IMR-90 (cell line): Measurements from ENCODE around the gene CCDC51. TPM values are rescaled to one million over a fixed set of nuclear protein-coding genes. Genes with fewer than 3 reads are reported as not detected.

Source experiments
- ATAC-seq: fragments of 200-7000 bp; cut with Tn5 transposase; 2 replicates; pipeline ENCODE4 v1.9.1; 2020; ENCODE audit warnings: low read depth, mild to moderate bottlenecking, moderate library complexity
- BruUV-seq: library from RNA; stranded (reverse); fragments of 400-500 nt; replicated peaks from 2 replicates; lab custom pipeline; 2021; lab: Mats Ljungman, UMichigan
- CTCF ChIA-PET: fragments of 300-600 bp; formaldehyde crosslinking; extraction: SDS; loops from one replicate; lab custom pipeline; 2021; ENCODE audit warnings: antibody characterized with exemption; lab: Yijun Ruan, JAX
- POLR2A ChIA-PET: fragments of 300-600 bp; sonication (Branson Sonifier 250); formaldehyde crosslinking; loops from one replicate; lab custom pipeline; 2022; ENCODE audit warnings: antibody characterized with exemption; ENCODE audit not compliant: unreplicated experiment; lab: Charles Lee
- DNase-seq: peaks from one replicate; pipeline ENCODE4 v3.0.0; 2013
- H2AFZ ChIP-seq: replicated peaks from 2 replicates; pipeline ENCODE3; 2013; ENCODE audit warnings: low read length, mild to moderate bottlenecking; ENCODE audit not compliant: poor library complexity
- H2AK5ac ChIP-seq: 2 replicates; pipeline ENCODE4 v1.6.1; 2013; ENCODE audit warnings: low read depth, low read length, inconsistent platforms
- H2AK9ac ChIP-seq: replicated peaks from 2 replicates; pipeline ENCODE3; 2013; ENCODE audit warnings: mild to moderate bottlenecking, low read depth, low read length, moderate library complexity; ENCODE audit not compliant: poor library complexity
- H2BK120ac ChIP-seq: 2 replicates; pipeline ENCODE4 v1.6.1; 2013; ENCODE audit warnings: low read depth, low read length, inconsistent platforms
- H2BK15ac ChIP-seq: 3 replicates; pipeline ENCODE4 v1.6.1; 2013; ENCODE audit warnings: low read depth, low read length, inconsistent platforms
- H2BK20ac ChIP-seq: 2 replicates; pipeline ENCODE4 v1.6.1; 2013; ENCODE audit warnings: low read depth, mild to moderate bottlenecking, inconsistent platforms, low read length, moderate library complexity
- H2BK5ac ChIP-seq: 2 replicates; pipeline ENCODE4 v1.6.1; 2013; ENCODE audit warnings: mild to moderate bottlenecking, low read depth, low read length, inconsistent platforms; ENCODE audit not compliant: poor library complexity, severe bottlenecking
- H3K14ac ChIP-seq: replicated peaks from 2 replicates; pipeline ENCODE4 v1.6.1; 2013; ENCODE audit warnings: low read depth, low read length, inconsistent platforms
- H3K18ac ChIP-seq: 2 replicates; pipeline ENCODE4 v1.6.1; 2013; ENCODE audit warnings: low read depth, low read length, control low read depth
- H3K23ac ChIP-seq: 2 replicates; pipeline ENCODE4 v1.6.1; 2013; ENCODE audit warnings: low read depth, low read length, inconsistent platforms
- H3K27ac ChIP-seq: 2 replicates; pipeline ENCODE4 v1.5.1; 2013; ENCODE audit warnings: mild to moderate bottlenecking, control low read depth, low read length; ENCODE audit not compliant: insufficient read depth
- H3K27me3 ChIP-seq: 2 replicates; pipeline ENCODE4 v1.6.1; 2013; ENCODE audit warnings: low read length; ENCODE audit not compliant: control insufficient read depth, insufficient read depth
- H3K36me3 ChIP-seq: 2 replicates; pipeline ENCODE4 v1.6.1; 2013; ENCODE audit warnings: low read length, mixed read lengths; ENCODE audit not compliant: control insufficient read depth, insufficient read depth
- H3K4ac ChIP-seq: 2 replicates; pipeline ENCODE4 v1.6.1; 2013; ENCODE audit warnings: low read depth, low read length, inconsistent platforms
- H3K4me1 ChIP-seq: 2 replicates; pipeline ENCODE4 v1.6.1; 2013; ENCODE audit warnings: low read length, mixed read lengths; ENCODE audit not compliant: control insufficient read depth, insufficient read depth
- H3K4me2 ChIP-seq: 2 replicates; pipeline ENCODE4 v1.6.1; 2013; ENCODE audit warnings: low read depth, mild to moderate bottlenecking, control low read depth, low read length, moderate library complexity
- H3K4me3 ChIP-seq: 2 replicates; pipeline ENCODE4 v1.5.1; 2013; ENCODE audit warnings: low read depth, mild to moderate bottlenecking, control low read depth, low read length, moderate library complexity; ENCODE audit not compliant: insufficient read depth
- H3K56ac ChIP-seq: 2 replicates; pipeline ENCODE4 v1.6.1; 2013; ENCODE audit warnings: low read length, inconsistent platforms; ENCODE audit not compliant: insufficient read depth; ENCODE audit errors: extremely low read depth
- H3K79me1 ChIP-seq, 2 experiments: 2 replicates each; pipeline ENCODE4 v1.6.1; 2013; ENCODE audit warnings: low read length in 2 of 2, inconsistent platforms in 1 of 2, low read depth in 1 of 2
- H3K9ac ChIP-seq: 2 replicates; pipeline ENCODE4 v1.6.1; 2013; ENCODE audit warnings: low read depth, low read length, control low read depth
- H3K9me1 ChIP-seq: 2 replicates; pipeline ENCODE4 v1.6.1; 2013; ENCODE audit warnings: low read length, inconsistent platforms; ENCODE audit not compliant: insufficient read depth
- H3K9me3 ChIP-seq: 2 replicates; pipeline ENCODE4 v1.6.1; 2013; ENCODE audit warnings: low read length; ENCODE audit not compliant: control insufficient read depth, insufficient read depth
- H4K20me1 ChIP-seq: 2 replicates; pipeline ENCODE4 v1.6.1; 2013; ENCODE audit warnings: low read length, inconsistent platforms; ENCODE audit not compliant: insufficient read depth
- H4K5ac ChIP-seq: 2 replicates; pipeline ENCODE4 v1.6.1; 2013; ENCODE audit warnings: mild to moderate bottlenecking, low read depth, low read length, control low read depth
- H4K8ac ChIP-seq, 2 experiments: 2 replicates each; pipeline ENCODE4 v1.6.1; 2013; ENCODE audit warnings: low read depth in 2 of 2, low read length in 2 of 2, control low read depth in 1 of 2, inconsistent platforms in 1 of 2
- H4K91ac ChIP-seq: 2 replicates; pipeline ENCODE4 v1.6.1; 2013; ENCODE audit warnings: low read depth, low read length, inconsistent platforms; ENCODE audit not compliant: insufficient read depth
- BHLHE40 ChIP-seq: fragments of 150-350 bp; IDR thresholded peaks from 2 replicates; pipeline ENCODE4 v1.6.1; 2016; ENCODE audit warnings: mild to moderate bottlenecking, low read depth, low read length
- CEBPB ChIP-seq: IDR thresholded peaks from 2 replicates; pipeline ENCODE4 v1.6.1; 2012; ENCODE audit warnings: low read depth, low read length, improper control_type of control experiment
- MAFK ChIP-seq: IDR thresholded peaks from 2 replicates; pipeline ENCODE4 v1.6.1; 2012; ENCODE audit warnings: low read depth, low read length, improper control_type of control experiment
- MXI1 ChIP-seq: IDR thresholded peaks from 2 replicates; pipeline ENCODE4 v1.6.1; 2012; ENCODE audit warnings: low read depth, mild to moderate bottlenecking, low read length, moderate library complexity, borderline replicate concordance
- NFE2L2 ChIP-seq: fragments of 150-350 bp; IDR thresholded peaks from 2 replicates; pipeline ENCODE4 v1.6.1; 2016; ENCODE audit warnings: low read depth, mild to moderate bottlenecking, low read length
- RAD21 ChIP-seq: IDR thresholded peaks from 2 replicates; pipeline ENCODE4 v1.6.1; 2012; ENCODE audit warnings: low read length, improper control_type of control experiment
- RCOR1 ChIP-seq: IDR thresholded peaks from 2 replicates; pipeline ENCODE4 v1.6.1; 2012; ENCODE audit warnings: mild to moderate bottlenecking, low read length, improper control_type of control experiment; ENCODE audit not compliant: insufficient replicate concordance
- RFX5 ChIP-seq: IDR thresholded peaks from 2 replicates; pipeline ENCODE4 v1.8.0; 2012; ENCODE audit warnings: low read depth, mild to moderate bottlenecking, low read length, moderate library complexity
- whole genome bisulfite sequencing, 2 experiments: methylation state at CpG; one replicate each; pipeline versions ENCODE4 v1.1.5 to v1.1.7; 2013; ENCODE audit warnings: missing lambda C conversion rate in 2 of 2; ENCODE audit not compliant: insufficient read length in 1 of 2; ENCODE audit errors: extremely low coverage in 2 of 2; 5-methylcytosine and 5-hydroxymethylcytosine counted together
- dilution Hi-C: fragments of 300-500 bp; cut with HindIII; formaldehyde crosslinking; loops from one replicate; pipeline ENCODE4 v1.14.3; 2018; ENCODE audit warnings: low sequenced_read_pairs; ENCODE audit not compliant: unreplicated experiment
- in situ Hi-C: fragments of 300-500 bp; cut with MboI; formaldehyde crosslinking; loops from 3 replicates; pipeline ENCODE4 v1.14.3; 2019; ENCODE audit warnings: low sequenced_read_pairs, inconsistent platforms, mixed read lengths
- intact Hi-C: fragments of 100-400 bp; cut with micrococcal nuclease; formaldehyde crosslinking; loops from 2 replicates; pipeline ENCODE4 v1.10.0; 2022
- polyA plus RNA-seq, 3 experiments: library from polyadenylated mRNA; depleted of rRNA; stranded (reverse); fragments of >200 nt; gene quantifications; 2 replicates each; pipeline ENCODE4 v1.2.3, GENCODE V29; 2012; ENCODE audit warnings: low replicate concordance in 1 of 3
- total RNA-seq: library from RNA; depleted of rRNA; stranded (reverse); fragments of >200 nt; gene quantifications from 2 replicates; pipeline ENCODE4 v1.2.3, GENCODE V29; 2012
- TF ChIP-seq, protein P1 (sequence below): fragments of 150-350 bp; IDR thresholded peaks from 2 replicates; pipeline ENCODE4 v1.6.1; 2017; ENCODE audit warnings: mild to moderate bottlenecking, antibody characterized with exemption, low read length, low read depth
- TF ChIP-seq, protein P2 (sequence below): fragments of 150-350 bp; IDR thresholded peaks from 2 replicates; pipeline ENCODE4 v1.6.1; 2016; ENCODE audit warnings: low read depth, mild to moderate bottlenecking, low read length, moderate library complexity, borderline replicate concordance

CCDC51 gene
- total and polyA plus RNA-seq, 2 of the 4 experiments (the other 2 are of a cell fraction): 11.0 to 16.1 TPM

DNA sequence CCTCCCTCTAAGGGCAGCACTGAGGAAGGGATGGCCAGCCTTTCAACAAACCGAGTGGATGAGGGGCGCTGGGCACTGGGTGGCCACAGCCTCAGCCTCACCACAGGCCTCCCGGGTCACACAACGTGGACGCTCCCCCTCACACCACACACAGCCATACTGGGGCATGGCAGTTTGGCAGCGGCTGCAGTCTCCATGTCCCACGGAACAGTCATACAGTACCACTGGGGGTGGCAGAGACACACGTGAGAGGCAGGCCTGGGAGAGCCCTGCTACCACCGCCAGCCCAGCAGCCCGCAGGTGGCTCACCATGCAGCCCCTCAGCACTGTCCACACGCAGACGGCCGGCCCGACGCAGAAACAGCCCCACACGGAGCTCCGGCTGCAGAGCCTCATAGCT, 21.8 kb downstream of the CCDC51 start:
- no peak overlapping the region for H3K4me3 ChIP-seq
- POLR2A ChIA-PET: no interaction called here
- peaks cover 2 to 18% of the 10 kb centered on the region in 2 experiments; a peak in 3 of 4 replicates for H3K79me1 ChIP-seq
- no peak overlapping the region for H3K9ac ChIP-seq
- no peak overlapping the region for H2AK5ac ChIP-seq
- no peak overlapping the region for H2BK20ac ChIP-seq
- no peaks in the 10 kb centered on the region for H3K27me3 ChIP-seq
- H4K8ac ChIP-seq: no peak overlapping the region
- no peak overlapping the region for H4K91ac ChIP-seq
- no peaks in the 10 kb centered on the region for H3K4me1 ChIP-seq
- no peak overlapping the region for H3K4ac ChIP-seq
- H3K4me2 ChIP-seq: no peak overlapping the region
- ATAC-seq (no peak), DNase-seq (no peak)
- intact Hi-C loops: no loop called here
- H3K23ac ChIP-seq: no peak overlapping the region
- CTCF ChIA-PET: no interaction called here
- in situ Hi-C loops: no loop called here
- no peak overlapping the region for H3K18ac ChIP-seq
- H3K9me1 ChIP-seq: no peaks in the 10 kb centered on the region
- no peak overlapping the region for H3K14ac ChIP-seq
- H2AK9ac ChIP-seq: no peak overlapping the region
- H2BK5ac ChIP-seq: no peak overlapping the region
- 98% methylated on average over 5 of the region's 17 CpGs; no CpG with 5 or more reads in 1 of the 2 experiments for WGBS, 2 experiments
- no peak overlapping the region for H2AFZ ChIP-seq
- no peak overlapping the region for H3K27ac ChIP-seq
- no peak overlapping the region for H3K56ac ChIP-seq
- no peak overlapping the region for H2BK15ac ChIP-seq
- dilution Hi-C loops: no loop called here
- H3K36me3 ChIP-seq: peaks cover 47% of the 10 kb centered on the region
- TF ChIP-seq BHLHE40 (no peak), MXI1 (no peak), NFE2L2 (no peak), RCOR1 (no peak), RFX5 (no peak), RAD21 (no peak), MAFK (no peak), CEBPB (no peak)
- TF ChIP-seq, protein P1, sequence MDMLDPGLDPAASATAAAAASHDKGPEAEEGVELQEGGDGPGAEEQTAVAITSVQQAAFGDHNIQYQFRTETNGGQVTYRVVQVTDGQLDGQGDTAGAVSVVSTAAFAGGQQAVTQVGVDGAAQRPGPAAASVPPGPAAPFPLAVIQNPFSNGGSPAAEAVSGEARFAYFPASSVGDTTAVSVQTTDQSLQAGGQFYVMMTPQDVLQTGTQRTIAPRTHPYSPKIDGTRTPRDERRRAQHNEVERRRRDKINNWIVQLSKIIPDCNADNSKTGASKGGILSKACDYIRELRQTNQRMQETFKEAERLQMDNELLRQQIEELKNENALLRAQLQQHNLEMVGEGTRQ: no peak
- TF ChIP-seq, protein P2, sequence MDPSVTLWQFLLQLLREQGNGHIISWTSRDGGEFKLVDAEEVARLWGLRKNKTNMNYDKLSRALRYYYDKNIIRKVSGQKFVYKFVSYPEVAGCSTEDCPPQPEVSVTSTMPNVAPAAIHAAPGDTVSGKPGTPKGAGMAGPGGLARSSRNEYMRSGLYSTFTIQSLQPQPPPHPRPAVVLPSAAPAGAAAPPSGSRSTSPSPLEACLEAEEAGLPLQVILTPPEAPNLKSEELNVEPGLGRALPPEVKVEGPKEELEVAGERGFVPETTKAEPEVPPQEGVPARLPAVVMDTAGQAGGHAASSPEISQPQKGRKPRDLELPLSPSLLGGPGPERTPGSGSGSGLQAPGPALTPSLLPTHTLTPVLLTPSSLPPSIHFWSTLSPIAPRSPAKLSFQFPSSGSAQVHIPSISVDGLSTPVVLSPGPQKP: no peak
- no TSS peak for BruUV-seq
- H4K20me1 ChIP-seq: no peaks in the 10 kb centered on the region; the same call in 1 of the 2 replicates
- H3K9me3 ChIP-seq: no peaks in the 10 kb centered on the region
- H4K5ac ChIP-seq: no peak overlapping the region
- H2BK120ac ChIP-seq: no peak overlapping the region
